B cell (primary cell): ENCODE data around the gene FALEC. TPM values are rescaled to one million over a fixed set of nuclear protein-coding genes. Genes with fewer than 3 reads are reported as not detected.

Experiments
- ATAC-seq: fragments of 200-7000 bp; cut with Tn5 transposase; one replicate; pipeline ENCODE4 v1.10.0; 2021; ENCODE audit warnings: low read depth, mild to moderate bottlenecking, moderate number of reproducible peaks, moderate library complexity
- CTCF ChIA-PET: fragments of 350-600 bp; sonication (Branson Sonifier 250); formaldehyde crosslinking; loops from one replicate; lab custom pipeline; 2021; ENCODE audit warnings: antibody characterized with exemption, inconsistent platforms; lab: Charles Lee
- POLR2A ChIA-PET: fragments of 350-600 bp; sonication (Branson Sonifier 250); formaldehyde crosslinking; loops from one replicate; lab custom pipeline; 2021; ENCODE audit warnings: antibody characterized with exemption; lab: Charles Lee
- DNase-seq: peaks from one replicate; pipeline ENCODE4 v3.0.0; 2013
- H2AFZ ChIP-seq: 2 replicates; pipeline ENCODE4 v1.6.1; 2012; ENCODE audit warnings: mild to moderate bottlenecking, low read depth, low read length; ENCODE audit not compliant: insufficient read depth, poor library complexity, severe bottlenecking
- H3K27ac ChIP-seq, 2 donors: 1 replicate in 1 of 2; 2 replicates in 1 of 2; pipeline ENCODE4 v1.5.1; 2012 to 2013; ENCODE audit warnings: low read length in 2 of 2, mild to moderate bottlenecking in 2 of 2, moderate library complexity in 1 of 2
- H3K27me3 ChIP-seq, 4 experiments: fragments of 200-600 bp in 1 of 4; sonication (generic) in 1 of 4; replicated peaks in 1 of 4; 1 replicate in 2 of 4; 2 replicates in 2 of 4; pipeline versions ENCODE4 v1.6.1 to v1.7.0; 2013 to 2016; ENCODE audit warnings: low read length in 3 of 4, mild to moderate bottlenecking in 2 of 4, mixed read lengths in 1 of 4, moderate library complexity in 1 of 4; ENCODE audit not compliant: insufficient read depth in 4 of 4, control insufficient read depth in 3 of 4; ENCODE audit errors: control extremely low read depth in 1 of 4
- H3K36me3 ChIP-seq, 2 experiments: replicated peaks in 1 of 2; 1 replicate in 1 of 2; 2 replicates in 1 of 2; pipeline versions ENCODE4 v1.6.1 to v1.7.1; 2013; ENCODE audit warnings: low read length in 1 of 2; ENCODE audit not compliant: insufficient read depth in 2 of 2, control insufficient read depth in 1 of 2; ENCODE audit errors: control extremely low read depth in 1 of 2, extremely low read depth in 1 of 2
- H3K4me1 ChIP-seq, 2 donors: fragments of 200-600 bp in 1 of 2; sonication (generic) in 1 of 2; 1 replicate in 1 of 2; 2 replicates in 1 of 2; pipeline versions ENCODE4 v1.5.1 to v1.6.1; 2013 to 2017; ENCODE audit warnings: low read length in 2 of 2; ENCODE audit not compliant: control insufficient read depth in 2 of 2, insufficient read depth in 2 of 2
- H3K4me2 ChIP-seq: replicated peaks from 2 replicates; pipeline ENCODE3; 2012; ENCODE audit warnings: mild to moderate bottlenecking, low read depth, low read length; ENCODE audit not compliant: poor library complexity, severe bottlenecking
- H3K4me3 ChIP-seq, 5 experiments: fragments of 200-600 bp in 1 of 5; sonication (generic) in 1 of 5; 1 replicate in 3 of 5; 2 replicates in 2 of 5; pipeline versions ENCODE4 v1.5.1 to v1.7.0; 2011 to 2016; ENCODE audit warnings: low read length in 4 of 5, mild to moderate bottlenecking in 4 of 5, low read depth in 2 of 5, control low read depth in 1 of 5, moderate library complexity in 1 of 5; ENCODE audit not compliant: insufficient read depth in 1 of 5; ENCODE audit errors: control extremely low read depth in 1 of 5, extremely low read depth in 1 of 5
- H3K79me2 ChIP-seq: fragments of 200-600 bp; sonication (generic); one replicate; pipeline ENCODE4 v1.6.0; 2016; ENCODE audit warnings: low read length; ENCODE audit not compliant: control insufficient read depth, insufficient read depth
- H3K9ac ChIP-seq: fragments of 200-600 bp; sonication (generic); 2 replicates; pipeline ENCODE4 v1.6.1; 2017; ENCODE audit warnings: mild to moderate bottlenecking, low read length, moderate library complexity
- H3K9me3 ChIP-seq, 3 donors: one replicate each; pipeline versions ENCODE4 v1.6.1 to v1.7.1; 2013; ENCODE audit warnings: low read length in 2 of 3; ENCODE audit not compliant: control insufficient read depth in 2 of 3, insufficient read depth in 1 of 3; ENCODE audit errors: control extremely low read depth in 1 of 3
- H4K20me1 ChIP-seq: 2 replicates; pipeline ENCODE4 v1.6.0; 2012; ENCODE audit warnings: mild to moderate bottlenecking, low read length; ENCODE audit not compliant: insufficient read depth, control insufficient read depth, poor library complexity, severe bottlenecking
- H3K27ac Mint-ChIP-seq: one replicate; pipeline ENCODE4 v1.8.0; 2021; ENCODE audit warnings: mixed read lengths
- H3K27me3 Mint-ChIP-seq: one replicate; pipeline ENCODE4 v1.8.0; 2021; ENCODE audit warnings: mixed read lengths
- H3K4me1 Mint-ChIP-seq: one replicate; pipeline ENCODE4 v1.8.0; 2021; ENCODE audit warnings: mixed read lengths
- H3K4me3 Mint-ChIP-seq: one replicate; pipeline ENCODE4 v1.8.0; 2021; ENCODE audit warnings: mixed read lengths
- H3K9me3 Mint-ChIP-seq: one replicate; pipeline ENCODE4 v1.8.0; 2022; ENCODE audit warnings: mixed read lengths; ENCODE audit not compliant: insufficient read depth
- CTCF ChIP-seq: fragments of 200-600 bp; IDR thresholded peaks from one replicate; pipeline ENCODE4 v1.8.0; 2022; ENCODE audit warnings: antibody characterized with exemption, mild to moderate bottlenecking
- EZH2 ChIP-seq: IDR thresholded peaks from 2 replicates; pipeline ENCODE4 v1.6.1; 2012; ENCODE audit warnings: borderline replicate concordance, low read depth, mild to moderate bottlenecking, moderate library complexity, low read length; ENCODE audit not compliant: insufficient read depth, poor library complexity, severe bottlenecking
- WGBS: methylation state at CpG from one replicate; pipeline ENCODE4 v1.1.5; 2013; ENCODE audit warnings: missing lambda C conversion rate; ENCODE audit not compliant: insufficient coverage; 5-methylcytosine and 5-hydroxymethylcytosine counted together
- intact Hi-C: fragments of 100-400 bp; cut with micrococcal nuclease; formaldehyde crosslinking; loops from one replicate; pipeline ENCODE4 v1.10.0; 2022
- polyA plus RNA-seq: library from polyadenylated mRNA; depleted of rRNA; stranded (reverse); fragments of >200 nt; gene quantifications from 2 replicates; pipeline ENCODE4 v1.2.3, GENCODE V29; 2012
- total RNA-seq, 2 donors: library from RNA; stranded (reverse); fragments of 120-200 nt in 1 of 2; gene quantifications; 1 replicate in 1 of 2; 2 replicates in 1 of 2; pipeline versions ENCODE4 v1.2.3 to v1.2.4, GENCODE V29; 2013 to 2022

The FALEC gene
- total and polyA plus RNA-seq, 2 donors (not counting 1 experiment from before 2014, with no cell fraction given) = 1.1 to 2.6 TPM

GRCh38 chr1:150511551-150511950 lies 4.0 kb upstream of the FALEC start:
- no peak overlapping the region for H3K27ac Mint-ChIP-seq

More at GRCh38 chr1:150511551-150511950, 4.0 kb upstream of the FALEC start:
- TF ChIP-seq CTCF (no peak), EZH2 (no peak)
- Mint-ChIP-seq H3K4me1 (peaks cover 11% of the 10 kb centered on the region), H3K27me3 (no peaks in the 10 kb centered on the region), H3K4me3 (no peak overlapping the region), H3K9me3 (no peaks in the 10 kb centered on the region)
- Histone ChIP-seq H3K79me2 (peaks cover 3% of the 10 kb centered on the region), H3K9me3 (no peaks in the 10 kb centered on the region), H3K27me3 (no peaks in the 10 kb centered on the region), H3K27ac (no peak overlapping the region), H3K4me3 (no peak overlapping the region), H3K4me1 (peaks cover 9 to 14% of the 10 kb centered on the region in 2 donors), H2AFZ (no peak overlapping the region), H3K4me2 (no peak overlapping the region), H4K20me1 (no peaks in the 10 kb centered on the region), H3K36me3 (peaks cover 0 to 5% of the 10 kb centered on the region in 2 experiments), H3K9ac (no peak overlapping the region)
- DNase-seq (no peak), ATAC-seq (no peak)
- CTCF ChIA-PET = no interaction called here
- intact Hi-C loops = no loop called here
- POLR2A ChIA-PET = interaction anchor here (0.5 kb wide), 1 partner anchor 17 kb away, joined by 3 read pairs; no protein-coding TSS in a partner anchor
- WGBS = 98% methylated on average over 12 of the region's 12 CpGs
